BE2C (cell line): Measurements from ENCODE around the gene SYCP3.

Source experiments
- DNase-seq: peaks from one replicate; pipeline ENCODE4 v3.0.0-alpha.2; 2020
- H3K27me3 ChIP-seq: fragments of 250-450 bp; sonication (Bioruptor Pico); 2 replicates; pipeline ENCODE4 v1.5.1; 2020; ENCODE audit warnings: mild to moderate bottlenecking
- H3K36me3 ChIP-seq: fragments of 250-450 bp; sonication (Bioruptor Pico); 2 replicates; pipeline ENCODE4 v1.5.1; 2020; ENCODE audit warnings: mild to moderate bottlenecking
- H3K4me1 ChIP-seq: fragments of 250-450 bp; sonication (Bioruptor Pico); 2 replicates; pipeline ENCODE4 v1.5.1; 2020
- H3K4me3 ChIP-seq: 2 replicates; pipeline ENCODE4 v1.5.1; 2011; ENCODE audit warnings: low read depth, low read length
- H3K9me3 ChIP-seq: fragments of 250-450 bp; sonication (Bioruptor Pico); 2 replicates; pipeline ENCODE4 v1.5.1; 2020
- TF ChIP-seq, protein P1 (sequence below): IDR thresholded peaks from 2 replicates; pipeline ENCODE4 v1.5.1; 2012; ENCODE audit warnings: mild to moderate bottlenecking, low read depth, low read length

SYCP3 gene

GRCh38 chr12:101764051-101764792 is 25.0 kb upstream of the SYCP3 start:
- H3K36me3 ChIP-seq, result no peaks in the 10 kb centered on the region
- H3K9me3 ChIP-seq, result no peaks in the 10 kb centered on the region
- no peak overlapping the region for H3K4me3 ChIP-seq
- no peaks in the 10 kb centered on the region for H3K4me1 ChIP-seq
- TF ChIP-seq, protein P1, sequence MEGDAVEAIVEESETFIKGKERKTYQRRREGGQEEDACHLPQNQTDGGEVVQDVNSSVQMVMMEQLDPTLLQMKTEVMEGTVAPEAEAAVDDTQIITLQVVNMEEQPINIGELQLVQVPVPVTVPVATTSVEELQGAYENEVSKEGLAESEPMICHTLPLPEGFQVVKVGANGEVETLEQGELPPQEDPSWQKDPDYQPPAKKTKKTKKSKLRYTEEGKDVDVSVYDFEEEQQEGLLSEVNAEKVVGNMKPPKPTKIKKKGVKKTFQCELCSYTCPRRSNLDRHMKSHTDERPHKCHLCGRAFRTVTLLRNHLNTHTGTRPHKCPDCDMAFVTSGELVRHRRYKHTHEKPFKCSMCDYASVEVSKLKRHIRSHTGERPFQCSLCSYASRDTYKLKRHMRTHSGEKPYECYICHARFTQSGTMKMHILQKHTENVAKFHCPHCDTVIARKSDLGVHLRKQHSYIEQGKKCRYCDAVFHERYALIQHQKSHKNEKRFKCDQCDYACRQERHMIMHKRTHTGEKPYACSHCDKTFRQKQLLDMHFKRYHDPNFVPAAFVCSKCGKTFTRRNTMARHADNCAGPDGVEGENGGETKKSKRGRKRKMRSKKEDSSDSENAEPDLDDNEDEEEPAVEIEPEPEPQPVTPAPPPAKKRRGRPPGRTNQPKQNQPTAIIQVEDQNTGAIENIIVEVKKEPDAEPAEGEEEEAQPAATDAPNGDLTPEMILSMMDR, result no peak
- H3K27me3 ChIP-seq, result no peaks in the 10 kb centered on the region
- DNase-seq, result no peak

- no peaks in the 10 kb centered on the region for H3K9me3 ChIP-seq
- no peaks in the 10 kb centered on the region for H3K36me3 ChIP-seq
- H3K27me3 ChIP-seq, result no peaks in the 10 kb centered on the region
- no peak overlapping the region for H3K4me3 ChIP-seq
- no peaks in the 10 kb centered on the region for H3K4me1 ChIP-seq
- no peak for DNase-seq
- TF ChIP-seq, protein P1, result no peak
These were observed 24.1 kb upstream of the SYCP3 start for GRCh38 chr12:101763246-101763931.

DNA sequence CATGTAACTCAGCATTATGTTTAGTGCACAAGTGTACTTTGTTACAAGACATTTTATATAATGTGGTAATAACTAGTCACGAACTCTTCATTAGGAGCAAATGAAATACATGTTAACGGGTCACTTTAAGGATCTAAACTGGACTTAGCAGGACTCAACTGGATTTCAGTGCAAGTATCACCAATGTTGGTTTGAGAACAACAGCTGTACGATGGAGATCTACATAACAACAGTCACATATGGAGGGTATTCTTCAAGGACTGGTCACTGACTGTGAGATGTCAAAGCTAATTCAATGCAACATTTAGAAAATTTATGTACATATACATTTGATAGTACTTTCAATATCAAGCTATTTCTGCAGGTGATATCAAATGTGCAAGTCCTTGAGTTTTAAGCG is 22.5 kb upstream of the SYCP3 start:
- Histone ChIP-seq H3K27me3 (no peaks in the 10 kb centered on the region), H3K9me3 (no peaks in the 10 kb centered on the region), H3K4me3 (no peak overlapping the region), H3K4me1 (no peaks in the 10 kb centered on the region), H3K36me3 (no peaks in the 10 kb centered on the region)
- no peak for DNase-seq
- TF ChIP-seq, protein P1, result no peak

DNA sequence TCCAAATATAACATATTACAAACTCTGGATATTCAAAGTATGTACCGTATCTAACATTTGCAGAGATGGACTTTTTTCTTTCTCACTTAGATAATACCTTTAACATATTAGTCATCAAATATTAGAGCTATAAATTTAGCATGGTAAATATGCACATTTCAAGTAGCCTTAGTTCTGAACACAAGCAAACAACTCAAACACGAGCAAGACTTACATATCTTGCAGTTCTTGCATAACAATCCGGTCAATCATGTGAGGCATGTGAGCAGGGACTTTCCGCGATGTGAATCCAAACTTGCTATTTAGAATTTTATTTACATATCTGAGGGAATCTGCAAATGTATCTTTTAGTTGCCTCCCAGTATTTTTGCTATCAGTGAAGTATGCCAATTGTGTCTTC is 22.1 kb upstream of the SYCP3 start:
- no peaks in the 10 kb centered on the region for H3K36me3 ChIP-seq

GRCh38 chr12:101759396-101760047 is 20.3 kb upstream of the SYCP3 start:
- H3K4me3 ChIP-seq, result no peak overlapping the region
- H3K27me3 ChIP-seq, result no peaks in the 10 kb centered on the region
- no peaks in the 10 kb centered on the region for H3K36me3 ChIP-seq
- TF ChIP-seq, protein P1, result peak; percentile 78
- H3K4me1 ChIP-seq, result no peaks in the 10 kb centered on the region
- DNase-seq, result no peak
- no peaks in the 10 kb centered on the region for H3K9me3 ChIP-seq

More for the DNA sequence above, 22.1 kb upstream of the SYCP3 start:
- H3K4me1 ChIP-seq, result no peaks in the 10 kb centered on the region
- DNase-seq, result no peak
- H3K27me3 ChIP-seq, result no peaks in the 10 kb centered on the region
- H3K9me3 ChIP-seq, result no peaks in the 10 kb centered on the region
- TF ChIP-seq, protein P1, result no peak
- H3K4me3 ChIP-seq, result no peak overlapping the region

GRCh38 chr12:101750152-101750551 is 10.9 kb upstream of the SYCP3 start:
- Histone ChIP-seq H3K9me3 (no peaks in the 10 kb centered on the region), H3K36me3 (no peaks in the 10 kb centered on the region), H3K4me3 (no peak overlapping the region)

More at GRCh38 chr12:101750152-101750551, 10.9 kb upstream of the SYCP3 start:
- H3K27me3 ChIP-seq, result no peaks in the 10 kb centered on the region
- no peaks in the 10 kb centered on the region for H3K4me1 ChIP-seq
- TF ChIP-seq, protein P1, result no peak
- DNase-seq, result no peak
